Mesothelial cell of epicardium (in vitro differentiated cells): ENCODE results near the gene TNIP1. TPM values are rescaled to one million over a fixed set of nuclear protein-coding genes. Genes with fewer than 3 reads are reported as not detected.

Experiments used
- DNase-seq, 2 experiments: peaks; one replicate each; pipeline ENCODE4 v3.0.0; 2021; ENCODE audit warnings: low spot score in 2 of 2; ENCODE audit not compliant: unreplicated experiment in 2 of 2
- H3K27ac Mint-ChIP-seq: 2 replicates; pipeline ENCODE4 v1.8.0; 2021; ENCODE audit warnings: mixed read lengths
- H3K27me3 Mint-ChIP-seq: 2 replicates; pipeline ENCODE4 v1.8.0; 2021; ENCODE audit warnings: low read depth, mixed read lengths
- H3K36me3 Mint-ChIP-seq: 2 replicates; pipeline ENCODE4 v1.8.0; 2021; ENCODE audit warnings: mixed read lengths
- H3K4me1 Mint-ChIP-seq: 2 replicates; pipeline ENCODE4 v1.8.0; 2021; ENCODE audit warnings: mixed read lengths
- H3K4me3 Mint-ChIP-seq: 2 replicates; pipeline ENCODE4 v1.8.0; 2021; ENCODE audit warnings: mild to moderate bottlenecking, moderate library complexity, mixed read lengths
- H3K9me3 Mint-ChIP-seq: 2 replicates; pipeline ENCODE4 v1.8.0; 2021; ENCODE audit warnings: mixed read lengths
- total RNA-seq: library from RNA; stranded (reverse); gene quantifications from 3 replicates; pipeline ENCODE4 v1.2.1, GENCODE V29; 2021
- TF ChIP-seq, protein P1 (sequence below): fragments of 200-600 bp; sonication (generic); IDR thresholded peaks from one replicate; pipeline ENCODE4 v1.5.0; 2021; ENCODE audit warnings: antibody characterized with exemption; ENCODE audit not compliant: unreplicated experiment

TNIP1 gene
- total RNA-seq, 1 donor from 2014 or later: 81.8 TPM

DNA sequence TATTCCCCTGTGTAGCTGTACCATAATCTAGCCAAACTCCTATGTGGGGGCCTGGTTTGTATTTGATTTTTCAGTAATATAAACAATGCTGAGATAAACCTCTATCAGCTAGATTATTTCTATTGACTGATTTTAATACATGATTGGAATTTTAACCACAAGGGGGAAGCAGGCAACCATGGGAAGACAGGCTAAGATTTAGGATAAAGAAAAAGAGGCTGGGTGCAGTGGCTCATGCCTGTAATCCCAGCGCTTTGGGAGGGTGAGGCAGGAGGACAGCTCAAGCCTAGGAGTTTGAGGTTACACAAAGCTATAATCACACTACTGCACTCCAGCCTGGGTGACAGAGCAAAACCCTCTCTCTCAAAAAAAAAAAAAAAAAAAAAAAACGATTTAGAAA, 78.6 kb downstream of the TNIP1 start:
- peaks cover 7% of the 10 kb centered on the region for H3K4me1 Mint-ChIP-seq
- peaks cover 3% of the 10 kb centered on the region for H3K9me3 Mint-ChIP-seq
- no peak overlapping the region for H3K27ac Mint-ChIP-seq

DNA sequence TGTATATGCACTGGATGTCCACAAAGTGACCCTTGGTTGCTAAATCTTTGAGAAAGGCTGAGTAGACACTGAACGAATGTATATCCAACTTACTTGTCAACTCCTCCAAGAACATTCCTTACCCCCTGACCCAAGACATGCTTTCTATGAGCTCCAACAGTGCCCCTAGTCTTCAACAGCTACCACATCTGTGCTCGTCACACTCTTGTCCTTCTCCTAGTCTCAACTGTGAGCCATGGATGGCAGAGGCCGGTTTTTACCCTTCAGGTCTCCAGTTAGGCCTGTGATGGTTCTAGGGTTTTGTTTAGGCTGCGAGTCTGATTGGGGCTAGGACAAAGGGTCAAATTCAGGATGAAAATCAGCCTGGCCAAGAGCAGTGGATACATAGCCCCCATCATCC, 79.4 kb downstream of the TNIP1 start:
- Mint-ChIP-seq H3K27ac (no peak overlapping the region), H3K4me3 (no peak overlapping the region), H3K4me1 (peaks cover 5% of the 10 kb centered on the region), H3K27me3 (peaks cover 17% of the 10 kb centered on the region), H3K9me3 (peaks cover 3% of the 10 kb centered on the region), H3K36me3 (no peaks in the 10 kb centered on the region)
- DNase-seq: peak in 1 of 2 experiments; percentile 6
- TF ChIP-seq, protein P1, sequence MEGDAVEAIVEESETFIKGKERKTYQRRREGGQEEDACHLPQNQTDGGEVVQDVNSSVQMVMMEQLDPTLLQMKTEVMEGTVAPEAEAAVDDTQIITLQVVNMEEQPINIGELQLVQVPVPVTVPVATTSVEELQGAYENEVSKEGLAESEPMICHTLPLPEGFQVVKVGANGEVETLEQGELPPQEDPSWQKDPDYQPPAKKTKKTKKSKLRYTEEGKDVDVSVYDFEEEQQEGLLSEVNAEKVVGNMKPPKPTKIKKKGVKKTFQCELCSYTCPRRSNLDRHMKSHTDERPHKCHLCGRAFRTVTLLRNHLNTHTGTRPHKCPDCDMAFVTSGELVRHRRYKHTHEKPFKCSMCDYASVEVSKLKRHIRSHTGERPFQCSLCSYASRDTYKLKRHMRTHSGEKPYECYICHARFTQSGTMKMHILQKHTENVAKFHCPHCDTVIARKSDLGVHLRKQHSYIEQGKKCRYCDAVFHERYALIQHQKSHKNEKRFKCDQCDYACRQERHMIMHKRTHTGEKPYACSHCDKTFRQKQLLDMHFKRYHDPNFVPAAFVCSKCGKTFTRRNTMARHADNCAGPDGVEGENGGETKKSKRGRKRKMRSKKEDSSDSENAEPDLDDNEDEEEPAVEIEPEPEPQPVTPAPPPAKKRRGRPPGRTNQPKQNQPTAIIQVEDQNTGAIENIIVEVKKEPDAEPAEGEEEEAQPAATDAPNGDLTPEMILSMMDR: no peak

More for the DNA sequence above, 78.6 kb downstream of the TNIP1 start:
- DNase-seq: no peak
- Mint-ChIP-seq H3K36me3 (no peaks in the 10 kb centered on the region), H3K4me3 (no peak overlapping the region), H3K27me3 (peaks cover 17% of the 10 kb centered on the region)
- TF ChIP-seq, protein P1: no peak

DNA sequence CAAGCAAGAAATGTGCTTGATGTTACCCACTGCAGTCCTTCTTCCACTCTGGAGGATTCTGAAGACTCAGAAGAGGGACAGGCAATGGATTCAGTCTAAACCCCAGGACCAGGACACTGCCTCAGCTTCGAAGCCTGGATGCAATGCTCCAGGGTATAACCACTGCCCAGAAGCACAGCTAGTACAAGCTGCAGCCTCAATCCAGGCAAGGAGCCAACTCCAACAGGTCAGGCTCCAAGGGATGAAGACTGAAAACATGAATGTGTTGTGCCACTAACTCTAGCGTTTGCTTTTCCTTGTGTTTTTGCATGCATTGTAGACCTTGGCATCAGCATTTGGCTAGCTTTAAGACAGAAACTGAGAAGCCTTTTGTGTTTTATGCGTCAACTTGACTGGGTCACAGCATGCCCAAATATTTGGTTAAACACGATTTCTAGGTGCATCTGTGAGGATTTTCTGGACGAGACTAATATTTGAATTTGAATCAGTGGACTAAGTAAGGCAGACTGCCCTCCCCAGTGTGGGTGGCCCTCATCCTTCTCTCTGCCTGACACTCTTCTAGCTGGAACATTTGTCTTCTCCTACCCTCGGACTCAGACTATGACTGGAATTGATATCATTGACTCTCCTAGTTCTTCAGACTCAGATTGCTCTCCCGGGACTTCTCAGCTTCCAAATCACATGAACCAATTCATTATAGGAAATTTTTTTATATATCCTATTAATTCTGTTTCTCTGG, 81.0 kb downstream of the TNIP1 start:
- no peak for DNase-seq
- H3K27me3 Mint-ChIP-seq: peaks cover 17% of the 10 kb centered on the region
- TF ChIP-seq, protein P1: no peak
- no peak overlapping the region for H3K4me3 Mint-ChIP-seq
- peaks cover 9% of the 10 kb centered on the region for H3K9me3 Mint-ChIP-seq
- H3K27ac Mint-ChIP-seq: no peak overlapping the region
- no peaks in the 10 kb centered on the region for H3K36me3 Mint-ChIP-seq
- peaks cover 3% of the 10 kb centered on the region for H3K4me1 Mint-ChIP-seq

DNA sequence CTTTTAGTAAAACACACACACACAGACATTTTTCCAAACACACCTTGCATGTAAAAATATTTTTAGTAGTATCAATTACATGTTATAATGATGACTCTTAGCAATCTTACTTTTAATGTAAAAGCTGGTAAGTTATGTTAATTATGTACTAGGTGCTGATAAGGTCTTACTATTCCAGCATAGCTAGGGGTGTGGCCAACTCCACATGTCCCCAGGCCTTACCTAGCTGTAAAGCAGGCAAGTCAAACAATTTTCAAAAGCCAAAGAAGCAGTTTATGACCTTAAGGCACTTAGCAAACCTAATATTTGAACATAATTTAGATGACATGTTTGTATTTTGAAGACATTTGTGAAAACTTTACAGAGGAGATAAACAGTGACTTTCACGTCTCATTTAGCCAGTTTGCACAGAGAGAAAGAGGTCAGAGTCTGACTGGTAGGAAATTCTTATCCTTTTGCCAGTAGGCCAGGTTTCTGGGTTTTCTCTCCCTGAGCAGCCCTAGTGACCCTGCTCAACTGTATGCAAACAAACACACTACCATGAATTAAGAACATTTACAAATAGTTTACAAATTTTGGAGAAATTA, 86.9 kb downstream of the TNIP1 start:
- H3K27ac Mint-ChIP-seq: no peak overlapping the region
- H3K27me3 Mint-ChIP-seq: peaks cover 15% of the 10 kb centered on the region
- TF ChIP-seq, protein P1: no peak
- peaks cover 1% of the 10 kb centered on the region for H3K36me3 Mint-ChIP-seq
- no peak overlapping the region for H3K4me3 Mint-ChIP-seq
- H3K9me3 Mint-ChIP-seq: peaks cover 43% of the 10 kb centered on the region
- no peak for DNase-seq
- H3K4me1 Mint-ChIP-seq: no peaks in the 10 kb centered on the region

DNA sequence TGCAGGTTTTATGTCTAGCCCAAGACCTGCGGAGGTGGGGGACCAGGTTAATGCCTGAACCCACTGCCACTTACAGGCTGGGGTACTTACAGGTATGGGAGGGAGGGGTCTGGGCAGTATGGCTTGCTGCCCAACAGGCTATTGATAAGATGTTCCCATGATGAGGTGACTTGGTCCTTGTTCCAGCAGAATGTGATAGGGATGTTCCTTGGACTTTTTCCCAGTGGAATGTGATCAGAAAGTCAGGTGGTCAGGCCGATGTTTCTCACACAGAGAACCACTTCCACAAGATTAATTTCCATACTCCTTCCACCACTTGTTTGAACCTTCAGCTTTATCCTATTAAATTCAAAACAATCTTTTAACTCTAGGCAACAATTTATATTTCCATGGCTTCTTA, 87.4 kb downstream of the TNIP1 start:
- DNase-seq: no peak
- TF ChIP-seq, protein P1: no peak
- Mint-ChIP-seq H3K4me1 (no peaks in the 10 kb centered on the region), H3K4me3 (no peak overlapping the region), H3K27me3 (peaks cover 11% of the 10 kb centered on the region), H3K27ac (no peak overlapping the region), H3K36me3 (peaks cover 1% of the 10 kb centered on the region), H3K9me3 (peaks cover 43% of the 10 kb centered on the region)
